Right hindlimb (tissue), 1 donor: Measurements from ENCODE around the gene USP32.
"Not testable (repeated sequence)": the region's sequence is repeated elsewhere in the genome, so short reads cannot be mapped to it uniquely, and the experiment has no call there.

ENCODE experiments used
- DNase-seq: peaks from one replicate; pipeline ENCODE4 v3.0.0-alpha.2; 2018

The USP32 gene

DNA sequence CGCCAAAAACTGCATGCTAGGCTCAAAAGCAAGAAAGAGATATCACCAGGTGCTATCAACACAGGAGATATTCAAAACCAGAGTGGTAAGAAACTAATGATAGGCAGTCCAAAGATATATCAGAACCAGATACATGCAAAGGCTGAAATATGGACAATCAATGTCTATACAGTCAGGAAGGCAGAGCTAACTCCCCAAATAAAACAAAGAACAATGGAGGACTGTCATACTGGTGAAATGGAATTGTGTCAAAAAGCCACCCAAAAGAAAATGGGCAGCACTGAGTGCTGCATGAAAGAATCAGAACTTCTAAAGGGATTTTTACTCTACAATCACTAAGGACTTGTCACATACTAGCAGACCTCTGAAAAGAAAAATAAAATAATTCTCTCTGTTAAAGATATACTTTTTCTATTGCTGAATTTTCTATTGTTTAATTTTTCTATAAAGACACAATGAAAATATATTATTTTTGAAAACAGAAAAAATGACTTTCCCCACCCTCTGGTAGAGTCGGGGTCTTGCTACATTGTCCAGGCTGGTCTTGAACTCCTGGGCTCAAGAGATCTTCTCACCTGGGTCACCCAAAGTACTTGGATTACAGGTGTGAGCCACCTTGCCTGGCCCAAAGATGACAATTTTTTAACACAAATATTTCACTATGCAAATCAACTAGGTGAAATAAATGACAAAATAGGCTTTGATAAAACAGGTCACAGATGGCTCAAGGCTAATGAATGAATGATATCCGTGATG is 98.2 kb downstream of the USP32 start:
- no peak for DNase-seq

DNA sequence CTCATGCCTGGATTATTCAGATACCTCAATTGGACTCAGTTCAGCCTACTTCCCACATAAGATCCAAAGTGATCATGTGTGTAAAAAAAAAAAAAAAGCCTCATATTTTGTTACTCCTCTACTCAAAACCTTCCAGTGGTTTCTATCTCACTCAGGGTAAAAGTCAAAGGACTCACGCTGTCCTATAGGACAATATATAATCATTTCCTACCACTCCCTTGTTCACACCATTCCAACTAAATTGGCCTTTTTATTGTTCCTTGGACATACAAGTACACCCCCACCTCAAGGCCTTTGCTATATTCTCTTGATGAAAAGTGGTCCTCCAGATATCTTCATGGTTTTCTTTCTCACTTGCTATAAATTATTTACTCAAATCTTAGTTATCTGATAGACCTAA is 99.2 kb downstream of the USP32 start:
- DNase-seq = no peak

DNA sequence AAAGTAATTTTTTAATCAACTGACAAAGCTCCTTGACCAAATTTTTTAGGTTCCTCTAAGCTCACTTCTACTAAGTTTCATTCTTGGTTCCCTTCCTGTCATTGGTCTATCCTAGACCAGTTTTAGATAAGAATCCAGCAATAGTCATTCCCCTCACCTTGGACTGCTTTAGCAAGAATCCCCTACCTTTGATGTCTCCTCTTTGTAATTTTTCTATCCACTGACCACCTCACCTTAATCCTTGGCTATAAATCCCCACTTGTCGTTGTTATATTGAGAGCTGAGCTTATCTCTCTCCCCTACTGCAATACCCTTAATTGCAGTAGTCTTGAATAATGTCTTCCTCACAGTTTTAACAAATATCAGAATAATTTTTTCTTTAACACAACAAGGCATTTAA is 107.2 kb downstream of the USP32 start:
- no peak for DNase-seq

DNA sequence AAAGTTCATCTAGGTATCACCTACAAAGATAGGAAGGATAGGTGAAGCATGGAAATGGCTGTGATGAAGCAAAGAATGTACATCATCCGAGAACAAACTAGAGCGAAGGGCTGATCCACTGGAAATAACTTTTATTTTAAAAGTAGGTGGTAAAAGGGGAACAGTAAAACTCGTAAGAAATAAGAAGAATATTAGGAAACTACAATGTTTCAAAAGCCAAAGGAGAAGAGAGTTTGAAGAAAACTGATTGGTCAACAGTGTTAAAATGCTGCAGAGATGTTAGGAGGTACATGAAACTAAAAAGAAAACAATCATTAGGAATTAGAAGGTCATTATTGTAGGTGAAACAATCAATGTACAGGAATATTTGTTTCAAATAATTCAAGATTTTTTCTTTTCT is 108.1 kb downstream of the USP32 start:
- DNase-seq = no peak

DNA sequence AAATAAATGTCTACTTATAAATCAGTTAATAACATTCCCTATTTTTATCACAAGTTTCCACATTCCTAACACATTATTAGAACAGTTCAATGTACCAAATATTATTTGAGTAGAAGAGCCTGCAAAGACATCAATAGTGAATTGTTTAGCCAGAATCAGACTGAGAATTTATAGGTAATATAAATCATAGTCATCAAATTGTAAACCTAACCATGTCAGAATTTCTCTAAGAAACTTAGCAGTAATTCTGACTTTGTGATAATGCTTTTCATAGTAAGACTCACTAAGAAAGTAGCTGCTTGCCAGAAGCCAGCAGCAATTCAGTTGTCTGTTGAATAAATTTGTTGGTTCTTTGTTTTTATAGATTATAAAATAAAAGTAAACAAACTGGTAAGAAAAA is 111.3 kb downstream of the USP32 start:
- DNase-seq = no peak

DNA sequence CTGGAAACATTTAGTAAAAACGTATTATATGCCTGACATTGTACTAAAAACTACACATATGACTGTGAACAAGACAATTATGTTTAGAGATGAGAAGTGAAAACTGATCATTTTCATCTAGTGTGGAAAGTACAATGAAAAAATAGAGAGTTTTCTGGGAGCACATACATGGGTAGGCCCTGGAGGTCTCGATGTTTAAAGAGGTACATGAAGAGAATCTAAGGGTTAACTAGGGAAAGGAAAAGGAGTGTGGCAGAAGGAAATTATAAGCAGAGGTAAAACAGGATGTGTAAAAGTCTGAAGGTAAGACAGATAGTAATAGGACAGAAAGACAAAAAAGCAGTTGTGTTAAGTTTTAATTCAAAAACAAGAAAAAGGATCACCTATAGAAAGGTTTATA is 113.7 kb downstream of the USP32 start:
- no peak for DNase-seq

DNA sequence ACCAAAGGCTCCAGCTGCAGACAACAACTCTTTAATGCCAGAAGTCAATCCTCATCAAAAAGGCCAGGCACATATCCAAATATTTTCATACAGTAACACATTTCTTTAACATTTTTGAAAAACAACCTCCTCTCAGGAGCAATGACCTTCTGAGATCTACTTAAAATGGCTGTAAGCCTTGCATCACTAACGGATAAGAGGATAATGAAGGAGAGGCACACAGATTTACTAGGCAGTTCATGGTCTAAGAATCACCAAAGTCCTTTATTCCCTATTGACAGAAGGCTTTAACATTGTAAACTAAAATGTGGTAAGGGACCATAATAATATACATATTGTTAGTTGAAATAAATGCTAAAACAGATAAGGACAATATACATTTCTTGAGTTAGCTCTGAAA is 114.7 kb downstream of the USP32 start:
- DNase-seq = no peak

DNA sequence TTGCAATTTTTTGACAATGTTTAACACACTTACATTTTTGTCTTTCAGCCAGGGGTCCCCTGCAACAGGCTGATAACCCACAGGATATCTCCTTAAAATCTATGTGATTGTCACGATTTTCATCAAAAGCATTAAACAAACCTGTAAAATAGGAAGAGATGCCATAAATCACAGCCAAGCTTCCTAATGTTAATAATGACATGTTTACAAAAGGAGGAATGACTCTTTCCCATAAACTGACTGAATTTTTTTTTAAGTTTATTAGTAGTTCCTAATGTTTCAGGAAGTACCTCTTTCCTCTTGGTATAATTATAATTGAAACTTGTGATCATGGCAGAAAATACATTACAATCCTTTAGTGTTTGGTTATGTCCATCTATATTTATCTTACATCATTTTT is 122.5 kb downstream of the USP32 start:
- no peak for DNase-seq

DNA sequence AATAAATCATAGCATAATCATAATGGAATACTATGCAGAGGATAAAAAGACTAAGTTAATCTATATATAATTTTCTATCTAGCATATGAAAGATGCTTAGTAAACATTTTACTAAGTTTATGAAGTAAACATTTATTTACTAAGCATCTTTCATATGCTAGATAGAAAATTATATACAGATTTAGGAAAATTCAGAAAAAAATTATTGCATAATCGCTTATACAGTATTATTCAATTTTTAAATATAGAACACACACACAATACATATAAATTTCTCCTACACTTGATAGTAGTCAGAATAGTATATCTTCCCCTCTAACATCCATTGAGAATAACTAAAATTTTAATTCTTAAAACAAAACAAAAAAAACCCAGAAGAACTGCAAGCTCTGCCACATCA is 131.4 kb downstream of the USP32 start:
- no peak for DNase-seq

DNA sequence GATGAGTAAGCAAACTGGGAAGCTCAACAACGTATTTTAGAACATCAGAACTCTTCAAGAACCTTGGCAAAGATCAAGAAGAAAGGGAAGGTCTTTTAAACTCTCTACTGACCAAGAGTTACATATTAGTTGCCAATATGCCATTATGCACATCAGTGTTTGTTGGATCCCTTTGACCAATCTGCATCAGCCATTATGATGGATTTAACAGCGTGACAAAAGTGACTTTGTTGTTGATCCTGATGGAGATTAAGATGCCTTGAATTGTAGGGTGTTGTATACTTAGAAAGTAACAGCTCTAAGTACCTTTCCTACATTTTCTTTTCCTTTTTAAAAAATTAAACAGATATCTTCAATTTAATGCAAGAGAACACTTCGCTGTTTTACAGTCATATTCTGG is 133.6 kb downstream of the USP32 start:
- no peak for DNase-seq

DNA sequence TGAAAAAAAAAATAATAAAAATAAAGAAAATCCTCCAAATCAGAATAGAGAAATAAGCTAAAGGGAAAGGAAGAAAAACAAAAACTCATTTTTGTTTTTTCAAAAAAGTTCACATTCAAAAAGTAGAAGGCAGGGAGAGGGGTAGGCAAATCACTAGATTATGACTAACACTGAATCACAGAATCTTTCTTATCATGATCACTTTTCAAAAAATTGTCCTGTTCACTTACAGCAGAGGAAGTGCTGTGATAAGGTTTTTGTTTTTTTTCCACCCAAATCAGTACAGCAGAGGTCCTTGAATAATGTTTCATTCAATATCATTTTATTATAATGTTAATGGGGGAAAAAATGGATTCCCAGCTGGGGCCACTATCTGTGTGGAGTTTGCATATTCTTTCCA is 135.8 kb downstream of the USP32 start:
- DNase-seq = no peak

DNA sequence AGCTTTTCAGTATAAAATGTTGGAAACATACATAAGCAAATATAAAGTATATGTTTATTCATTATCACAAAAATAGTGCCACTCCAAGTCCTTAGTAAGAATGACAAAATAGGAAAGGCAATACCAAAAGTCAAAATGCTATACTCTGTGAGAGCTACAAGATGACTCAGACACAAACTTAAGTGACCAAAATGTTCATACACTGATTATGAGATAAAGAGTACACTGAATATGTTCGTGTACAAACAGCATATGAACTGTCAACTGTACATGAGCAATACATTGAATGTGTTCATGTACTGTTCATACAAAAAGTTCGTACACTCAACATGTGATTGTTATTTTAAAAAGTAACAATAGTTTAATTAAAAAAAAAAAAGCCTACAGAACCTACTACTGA is 138.9 kb downstream of the USP32 start:
- no peak for DNase-seq

DNA sequence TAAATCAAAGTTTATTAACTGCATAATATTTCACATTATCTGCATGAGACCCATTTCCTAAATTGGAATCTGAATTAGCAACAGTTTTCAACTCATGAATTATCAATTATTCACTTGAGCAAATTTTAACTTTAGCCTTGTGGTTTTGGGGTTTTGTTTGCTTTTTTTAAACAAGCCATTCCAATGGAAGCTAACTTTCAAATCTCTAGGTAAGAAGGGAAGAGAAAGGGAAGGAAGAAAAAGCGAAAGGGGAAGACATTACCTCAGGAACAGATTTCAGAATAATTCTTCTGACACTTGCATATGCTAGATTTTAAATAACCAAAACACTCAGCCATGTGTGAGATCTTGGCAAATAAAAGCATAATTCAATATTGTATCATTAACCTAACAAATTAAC is 139.5 kb downstream of the USP32 start:
- no peak for DNase-seq

DNA sequence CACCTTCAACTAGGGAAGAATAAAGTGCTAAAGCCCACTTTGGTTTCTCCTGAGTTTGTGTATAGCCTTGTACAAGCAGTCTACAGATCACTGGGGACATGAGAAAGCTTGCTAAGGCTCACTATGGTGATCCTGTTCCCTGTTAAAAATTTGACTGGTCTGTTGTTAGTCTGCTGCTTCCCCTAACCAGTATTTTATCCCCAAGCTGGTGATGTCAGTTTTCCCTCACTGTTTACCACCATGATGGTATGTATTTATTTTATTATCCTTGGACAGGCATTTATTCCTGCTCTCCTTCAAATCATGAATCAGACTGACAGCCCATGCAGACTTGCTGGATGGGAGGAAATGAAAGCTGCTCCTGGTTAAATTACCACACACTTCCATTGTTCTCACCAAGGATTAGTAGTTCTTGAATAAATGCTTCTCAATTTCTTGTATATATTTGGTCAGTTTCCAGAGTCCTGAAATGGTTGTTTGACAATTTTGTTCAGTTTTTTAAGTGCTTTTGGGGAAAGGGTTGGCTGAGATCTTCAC is 142.6 kb downstream of the USP32 start:
- no peak for DNase-seq

DNA sequence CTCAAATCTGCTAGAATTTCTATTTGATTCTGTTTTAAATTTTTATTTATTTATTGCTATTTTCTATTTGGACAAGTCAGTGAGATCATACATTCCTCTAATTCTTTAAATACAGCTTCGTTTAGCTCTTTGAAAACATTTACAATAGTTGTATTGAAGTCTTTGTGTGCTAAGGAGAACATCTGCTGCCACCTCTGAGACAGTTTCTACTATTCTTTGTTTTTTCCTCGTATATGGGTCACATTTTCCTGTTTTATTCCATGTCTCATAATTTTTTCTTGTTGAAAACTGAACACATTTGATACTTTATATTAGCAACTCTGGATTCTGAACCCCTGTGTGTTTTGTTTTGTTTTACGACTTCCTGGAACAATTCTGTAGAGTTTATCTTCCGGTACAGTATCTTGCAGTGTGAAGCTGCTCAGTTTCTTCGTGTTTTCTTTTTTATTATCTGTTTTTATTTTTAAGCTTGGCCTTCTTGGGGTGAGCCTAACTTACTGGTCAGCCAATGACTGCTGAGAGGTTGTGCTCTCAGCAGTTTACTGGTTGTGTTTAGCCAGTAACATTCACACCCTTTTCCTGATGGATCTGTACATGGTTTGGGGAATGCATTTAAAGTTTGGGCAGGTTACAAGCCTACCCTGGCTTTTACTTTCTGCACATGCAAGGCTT is 143.2 kb downstream of the USP32 start:
- no peak for DNase-seq

DNA sequence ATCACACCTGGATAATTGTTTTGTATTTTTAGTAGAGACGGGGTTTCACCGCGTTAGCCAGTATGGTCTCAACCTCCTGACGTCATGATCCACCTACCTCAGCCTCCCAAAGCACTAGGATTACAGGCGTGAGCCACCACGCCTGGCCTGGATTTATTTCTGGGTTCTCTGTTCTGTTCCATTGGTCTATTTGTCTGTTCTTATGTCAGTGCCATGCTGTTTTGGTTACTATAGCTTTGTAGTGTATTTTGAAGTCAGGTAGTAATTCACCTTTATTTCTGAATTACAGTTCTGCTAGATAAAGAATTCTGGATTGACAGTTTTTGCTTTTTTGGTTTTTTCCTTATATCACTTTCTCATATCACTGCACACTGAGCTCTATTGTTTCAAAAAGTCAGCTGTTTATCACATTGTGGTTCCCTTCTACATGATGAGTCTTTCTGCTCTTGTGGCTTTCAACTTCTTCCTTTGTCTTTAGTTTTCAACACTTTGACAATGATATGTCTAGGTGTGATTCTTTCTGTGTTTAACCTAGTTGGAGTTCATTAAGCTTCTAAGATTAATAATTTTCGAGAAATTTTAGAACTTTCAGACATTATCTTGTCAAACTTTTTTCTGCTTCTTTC is 144.0 kb downstream of the USP32 start:
- DNase-seq = no peak

DNA sequence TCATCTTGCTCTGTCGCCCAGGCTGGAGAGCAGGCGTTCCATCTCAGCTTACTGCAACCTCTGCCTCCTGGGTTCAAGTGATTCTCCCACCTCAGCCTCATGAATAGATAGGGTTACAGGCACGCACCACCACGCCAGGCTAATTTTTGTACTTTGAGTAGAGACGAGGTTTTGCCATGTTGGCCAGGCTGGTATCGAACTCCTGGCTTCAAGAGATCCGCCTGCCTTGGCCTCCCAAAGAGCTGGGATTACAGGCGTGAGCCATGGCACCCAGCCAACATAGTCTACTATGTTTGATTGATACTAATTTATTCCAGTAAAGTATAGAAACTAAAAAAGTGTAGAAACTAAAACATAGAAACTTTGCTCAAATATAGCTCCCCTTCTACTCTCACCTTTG is 147.3 kb downstream of the USP32 start:
- no peak for DNase-seq

DNA sequence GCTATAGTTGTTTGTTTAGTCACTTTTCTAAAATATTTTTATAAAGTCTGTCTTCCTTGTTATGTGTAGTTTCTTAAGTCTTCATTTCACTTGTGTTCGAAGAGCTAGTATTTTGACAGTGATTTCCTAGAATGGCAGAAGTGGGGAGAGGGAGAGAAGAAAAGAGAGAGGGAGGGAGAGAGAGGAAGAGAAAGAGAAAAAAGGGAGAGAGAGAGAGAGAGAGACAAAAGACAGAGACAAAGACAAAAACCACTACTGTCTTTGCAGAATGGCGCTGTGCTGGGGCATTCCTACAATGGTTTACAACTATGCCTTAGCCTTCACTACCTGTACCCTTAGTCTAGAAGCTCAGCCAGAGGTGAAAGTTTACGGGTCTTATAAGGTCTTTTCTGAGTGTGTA is 151.6 kb downstream of the USP32 start:
- DNase-seq = no peak

DNA sequence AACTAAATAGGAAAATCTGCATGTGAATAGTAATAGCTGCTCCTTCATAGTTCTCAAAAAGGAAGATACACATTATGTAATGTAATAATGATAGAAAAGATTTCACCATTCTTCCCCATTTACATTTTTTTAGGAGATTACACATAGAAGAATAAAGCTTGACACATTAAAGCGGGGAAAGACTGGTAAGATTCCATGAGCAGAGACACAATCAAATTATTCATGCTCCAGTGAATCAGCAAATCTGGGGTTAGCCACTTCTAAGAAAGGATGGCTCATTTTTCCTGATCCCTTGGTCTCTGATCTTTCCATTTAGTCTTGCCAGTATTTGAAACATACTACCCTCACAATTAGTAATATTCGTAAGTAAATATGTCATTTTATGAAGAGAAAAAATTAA is 160.2 kb downstream of the USP32 start:
- DNase-seq = no peak

DNA sequence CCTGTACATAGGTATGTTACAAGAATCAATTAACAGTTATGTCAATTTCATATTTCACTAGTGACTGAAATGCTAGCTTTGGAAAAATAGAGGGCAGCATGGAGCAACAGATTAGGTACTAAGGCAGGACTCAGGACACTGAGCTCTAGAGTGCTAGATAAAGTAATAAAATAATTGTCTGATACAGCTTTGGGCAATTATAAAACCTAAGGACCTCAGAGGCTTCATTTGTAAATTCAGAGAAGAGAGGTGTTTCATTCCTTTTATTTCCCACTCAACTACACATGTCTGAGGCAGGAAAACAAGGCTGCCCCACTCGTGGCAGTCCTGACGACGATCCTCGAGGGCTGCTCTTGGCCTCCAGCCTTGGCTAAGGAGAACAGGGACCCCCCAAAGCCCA is 160.7 kb downstream of the USP32 start:
- DNase-seq = no peak

DNA sequence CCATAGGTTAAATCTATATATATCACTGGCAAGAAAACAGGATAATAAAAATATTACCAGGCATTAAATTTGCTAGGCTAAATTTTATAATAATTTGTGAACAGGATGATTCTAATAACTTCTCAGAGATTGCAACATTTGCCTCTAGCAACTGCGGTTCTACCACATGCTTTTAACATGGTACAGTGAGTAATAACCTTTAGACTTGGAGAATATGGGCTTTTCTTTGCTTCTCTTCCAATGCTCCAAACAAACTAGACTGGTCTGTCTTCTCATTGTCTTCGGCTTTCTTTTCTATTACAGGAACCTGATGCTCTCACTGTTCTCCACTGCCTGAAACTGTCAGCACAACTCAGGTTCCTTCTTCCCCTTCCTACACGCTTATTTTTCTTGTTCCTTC is 161.6 kb downstream of the USP32 start:
- DNase-seq = no peak

DNA sequence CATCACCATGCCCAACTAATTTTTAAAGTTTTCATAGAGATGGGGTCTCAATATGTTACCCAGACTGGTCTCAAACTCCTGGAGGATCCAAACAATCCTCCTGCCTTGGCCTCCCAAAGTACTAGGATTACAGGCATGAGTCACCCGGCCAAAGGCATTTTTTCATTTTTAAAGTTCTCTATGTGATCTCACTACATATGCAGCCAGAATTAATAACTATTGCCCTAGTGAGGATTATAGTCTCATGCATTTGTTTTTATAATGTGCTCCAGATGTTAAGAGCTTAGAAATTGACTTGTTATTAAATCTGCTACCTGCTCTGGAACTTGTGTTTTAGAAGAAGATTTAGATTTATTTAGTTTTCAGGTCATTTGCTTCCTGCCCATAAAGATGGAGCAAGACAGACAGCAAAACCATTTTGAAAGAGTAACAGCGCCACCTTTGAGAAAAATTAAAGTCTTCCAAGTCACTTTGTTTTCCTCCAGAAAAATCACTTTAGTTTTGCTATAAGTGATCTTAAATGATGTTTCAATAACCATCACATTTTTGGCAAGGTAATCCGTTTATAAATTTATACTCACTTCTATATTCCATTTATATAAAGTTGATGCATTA is 162.6 kb downstream of the USP32 start:
- DNase-seq = no peak

DNA sequence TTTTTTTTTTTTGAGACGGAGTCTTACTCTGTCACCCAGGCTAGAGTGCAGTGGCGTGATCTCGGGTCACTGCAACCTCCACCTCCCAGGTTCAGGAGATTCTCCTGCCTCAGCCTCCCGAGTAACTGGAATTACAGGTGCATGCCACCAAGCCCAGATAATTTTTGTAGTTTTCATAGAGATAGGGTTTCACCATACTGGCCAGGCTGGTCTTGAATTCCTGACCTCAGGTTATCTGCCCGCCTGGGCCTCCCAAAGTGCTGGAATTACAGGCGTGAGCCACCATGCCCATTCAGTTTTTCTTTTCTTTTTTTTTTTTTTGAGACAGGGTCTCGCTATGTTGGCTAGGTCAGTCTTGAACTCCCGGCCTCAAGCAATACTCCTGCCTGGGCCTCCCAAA is 164.7 kb downstream of the USP32 start:
- DNase-seq = not testable (repeated sequence)

DNA sequence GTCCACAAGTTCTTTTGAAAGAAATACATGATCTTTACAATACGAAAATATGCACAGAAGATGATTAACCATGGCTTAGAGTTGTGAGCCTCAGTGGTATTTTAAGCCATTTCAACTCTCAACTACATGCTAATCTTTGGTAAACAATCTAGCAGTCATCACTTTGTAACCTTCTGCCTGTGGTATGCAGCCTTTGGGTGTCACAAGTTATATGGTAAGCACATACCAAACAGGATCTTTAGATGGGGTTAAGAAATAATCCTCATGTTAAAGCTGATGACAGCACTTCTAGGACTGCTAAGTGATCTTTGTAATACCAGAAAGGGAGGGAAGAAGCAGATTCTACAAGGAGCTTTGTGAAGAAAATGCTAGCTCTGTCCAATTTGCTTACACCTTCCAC is 167.9 kb downstream of the USP32 start:
- no peak for DNase-seq
